Natural killer cell (primary cell): ENCODE results near the gene SBK1. TPM values are rescaled to one million over a fixed set of nuclear protein-coding genes. Genes with fewer than 3 reads are reported as not detected.

Experiments used
- ATAC-seq, 3 donors: fragments of 150-1000 bp in 2 of 3; fragments of 200-7000 bp in 1 of 3; cut with Tn5 transposase; 1 replicate in 1 of 3; 2 replicates in 2 of 3; pipeline ENCODE4 v1.10.0; 2021; ENCODE audit warnings: mild to moderate bottlenecking in 2 of 3, moderate library complexity in 2 of 3
- DNase-seq, 2 donors: peaks; one replicate each; pipeline versions ENCODE4 v3.0.0 to v3.0.0-alpha.2; 2013 to 2021; ENCODE audit warnings: mixed read lengths in 1 of 2
- H3K27ac ChIP-seq: one replicate; pipeline ENCODE4 v1.5.1; 2013; ENCODE audit warnings: mild to moderate bottlenecking, low read length
- H3K27me3 ChIP-seq: one replicate; pipeline ENCODE4 v1.6.1; 2013; ENCODE audit warnings: low read length; ENCODE audit not compliant: control insufficient read depth, insufficient read depth
- H3K36me3 ChIP-seq: one replicate; pipeline ENCODE4 v1.6.1; 2013; ENCODE audit warnings: low read length; ENCODE audit not compliant: control insufficient read depth, insufficient read depth
- H3K4me1 ChIP-seq: one replicate; pipeline ENCODE4 v1.6.1; 2013; ENCODE audit warnings: low read length; ENCODE audit not compliant: control insufficient read depth, insufficient read depth
- H3K4me3 ChIP-seq: one replicate; pipeline ENCODE4 v1.5.1; 2013; ENCODE audit warnings: low read length
- H3K9me3 ChIP-seq: one replicate; pipeline ENCODE4 v1.6.1; 2013; ENCODE audit warnings: low read length; ENCODE audit not compliant: control insufficient read depth, insufficient read depth
- H3K27ac Mint-ChIP-seq, 2 donors: one replicate each; pipeline ENCODE4 v1.8.0; 2022; ENCODE audit warnings: mild to moderate bottlenecking in 2 of 2, mixed read lengths in 2 of 2, moderate library complexity in 1 of 2
- H3K27me3 Mint-ChIP-seq, 2 donors: one replicate each; pipeline ENCODE4 v1.8.0; 2022; ENCODE audit warnings: low read depth in 2 of 2, mixed read lengths in 2 of 2
- H3K36me3 Mint-ChIP-seq: one replicate; pipeline ENCODE4 v1.8.0; 2022; ENCODE audit warnings: mixed read lengths
- H3K4me1 Mint-ChIP-seq, 2 donors: one replicate each; pipeline ENCODE4 v1.8.0; 2022; ENCODE audit warnings: mixed read lengths in 2 of 2
- H3K4me3 Mint-ChIP-seq: one replicate; pipeline ENCODE4 v1.8.0; 2022; ENCODE audit warnings: mild to moderate bottlenecking, moderate library complexity, mixed read lengths
- H3K9me3 Mint-ChIP-seq, 2 donors: one replicate each; pipeline ENCODE4 v1.8.0; 2022; ENCODE audit warnings: mixed read lengths in 2 of 2
- CTCF ChIP-seq: fragments of 200-600 bp; IDR thresholded peaks from one replicate; pipeline ENCODE4 v1.8.0; 2022; ENCODE audit warnings: antibody characterized with exemption
- WGBS: methylation state at CpG from one replicate; pipeline ENCODE4 v1.1.7; 2013; ENCODE audit warnings: missing lambda C conversion rate; ENCODE audit not compliant: insufficient coverage; 5-methylcytosine and 5-hydroxymethylcytosine counted together
- intact Hi-C: fragments of 100-400 bp; cut with micrococcal nuclease; formaldehyde crosslinking; loops from one replicate; pipeline ENCODE4 v1.14.2; 2022
- total RNA-seq, 4 donors: library from RNA; stranded (reverse); fragments of 120-200 nt in 1 of 4; gene quantifications; one replicate each; pipeline versions ENCODE4 v1.2.3 to v1.2.4, GENCODE V29; 2013 to 2022

Gene SBK1
- total RNA-seq, 3 donors from 2014 or later (not counting 1 experiment from before 2014, with no cell fraction given), result 59.3 to 60.9 (median 59.8) TPM

GRCh38 chr16:28320023-28320561 is 27.8 kb downstream of the SBK1 start:
- ATAC-seq (no peak), DNase-seq (no peak)
- Mint-ChIP-seq H3K9me3 (no peaks in the 10 kb centered on the region), H3K4me3 (no peak overlapping the region), H3K36me3 (no peaks in the 10 kb centered on the region), H3K27ac (no peak overlapping the region), H3K27me3 (no peaks in the 10 kb centered on the region), H3K4me1 (peaks cover 9 to 33% of the 10 kb centered on the region in 2 donors)
- intact Hi-C loops, result loop anchor here (2.0 kb wide), 1 partner anchor 15 kb away; no protein-coding TSS in a partner anchor
- peaks cover 23% of the 10 kb centered on the region for H3K36me3 ChIP-seq
- H3K27me3 ChIP-seq, result no peaks in the 10 kb centered on the region
- WGBS, result 97% methylated on average over 73 of the region's 73 CpGs
- H3K9me3 ChIP-seq, result no peaks in the 10 kb centered on the region
- H3K4me3 ChIP-seq, result no peak overlapping the region
- no peak overlapping the region for H3K27ac ChIP-seq
- no peak for TF ChIP-seq CTCF
- H3K4me1 ChIP-seq, result peaks cover 31% of the 10 kb centered on the region

GRCh38 chr16:28320741-28321140 is 28.4 kb downstream of the SBK1 start:
- Histone ChIP-seq H3K36me3 (peaks cover 23% of the 10 kb centered on the region), H3K9me3 (no peaks in the 10 kb centered on the region), H3K4me3 (no peak overlapping the region), H3K27me3 (no peaks in the 10 kb centered on the region), H3K27ac (no peak overlapping the region), H3K4me1 (peaks cover 24% of the 10 kb centered on the region)
- DNase-seq (no peak), ATAC-seq (no peak)
- Mint-ChIP-seq H3K36me3 (no peaks in the 10 kb centered on the region), H3K4me1 (peaks cover 5 to 34% of the 10 kb centered on the region in 2 donors), H3K27me3 (no peaks in the 10 kb centered on the region), H3K4me3 (no peak overlapping the region), H3K27ac (no peak overlapping the region), H3K9me3 (no peaks in the 10 kb centered on the region)
- 96% methylated on average over 49 of the region's 49 CpGs for WGBS
- intact Hi-C loops, result loop anchor here (2.0 kb wide), 1 partner anchor 16 kb away; no protein-coding TSS in a partner anchor
- no peak for TF ChIP-seq CTCF

GRCh38 chr16:28321700-28322411 is 29.5 kb downstream of the SBK1 start:
- peak in 1 of 2 donors; percentile 61 for DNase-seq
- TF ChIP-seq CTCF, result peak; percentile 60

More at GRCh38 chr16:28321700-28322411, 29.5 kb downstream of the SBK1 start:
- no peaks in the 10 kb centered on the region for H3K27me3 Mint-ChIP-seq
- H3K27ac ChIP-seq, result no peak overlapping the region
- H3K9me3 ChIP-seq, result no peaks in the 10 kb centered on the region
- intact Hi-C loops, result loop anchor here (2.0 kb wide), 1 partner anchor 17 kb away; no protein-coding TSS in a partner anchor
- no peak overlapping the region for H3K4me3 Mint-ChIP-seq
- no peaks in the 10 kb centered on the region for H3K9me3 Mint-ChIP-seq
- no peaks in the 10 kb centered on the region for H3K36me3 Mint-ChIP-seq
- H3K4me3 ChIP-seq, result no peak overlapping the region
- peak in 2 of 3 donors; percentile 33 to 49 for ATAC-seq
- H3K27me3 ChIP-seq, result no peaks in the 10 kb centered on the region
- H3K4me1 Mint-ChIP-seq, result peaks cover 5 to 28% of the 10 kb centered on the region in 2 donors
- peaks cover 23% of the 10 kb centered on the region for H3K36me3 ChIP-seq
- H3K4me1 ChIP-seq, result peaks cover 13% of the 10 kb centered on the region
- 66% methylated on average over 17 of the region's 20 CpGs for WGBS
- H3K27ac Mint-ChIP-seq, result no peak overlapping the region
